GM19372 (cell line): Measurements from ENCODE around the gene PPM1E.
A peak's percentile ranks its signal among the peaks of the same experiment; 100 is the strongest.

Experiments used
- ATAC-seq: cut with Tn5 transposase; IDR thresholded peaks from one replicate; pipeline ENCODE4 v1.9.1; 2021; ENCODE audit warnings: mild to moderate bottlenecking, low read depth, moderate library complexity; ENCODE audit not compliant: unreplicated experiment

PPM1E gene

GRCh38 chr17:58989629-58990028, 234.0 kb downstream of the PPM1E start:
- ATAC-seq: no peak

DNA sequence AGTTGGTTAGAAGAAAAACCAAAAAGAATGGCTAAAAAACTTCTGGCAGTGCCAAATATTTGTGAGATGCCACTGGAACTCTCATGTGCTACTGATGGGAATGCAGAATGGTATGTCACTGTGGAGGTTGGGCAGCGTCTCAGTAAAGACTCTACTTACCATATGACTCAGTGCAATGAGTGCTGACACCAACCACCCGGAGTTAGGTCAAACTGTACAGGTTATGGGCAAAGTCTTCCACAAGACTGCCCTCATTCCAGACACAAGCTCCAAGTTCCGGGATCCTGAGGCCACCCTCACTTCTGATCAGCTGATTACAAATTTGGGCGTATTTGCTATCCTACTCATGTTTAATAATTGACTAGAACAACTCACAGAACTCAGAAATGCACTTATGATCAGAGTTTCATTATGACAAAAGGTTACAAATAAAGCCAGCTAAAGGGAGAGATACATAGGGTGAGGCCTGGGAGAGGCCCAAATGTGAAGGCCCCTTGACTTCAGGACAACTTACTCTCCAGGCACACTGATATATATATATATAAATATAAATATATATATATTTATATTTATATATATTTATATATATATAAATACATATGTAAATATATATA, 236.2 kb downstream of the PPM1E start:
- ATAC-seq: no peak

DNA sequence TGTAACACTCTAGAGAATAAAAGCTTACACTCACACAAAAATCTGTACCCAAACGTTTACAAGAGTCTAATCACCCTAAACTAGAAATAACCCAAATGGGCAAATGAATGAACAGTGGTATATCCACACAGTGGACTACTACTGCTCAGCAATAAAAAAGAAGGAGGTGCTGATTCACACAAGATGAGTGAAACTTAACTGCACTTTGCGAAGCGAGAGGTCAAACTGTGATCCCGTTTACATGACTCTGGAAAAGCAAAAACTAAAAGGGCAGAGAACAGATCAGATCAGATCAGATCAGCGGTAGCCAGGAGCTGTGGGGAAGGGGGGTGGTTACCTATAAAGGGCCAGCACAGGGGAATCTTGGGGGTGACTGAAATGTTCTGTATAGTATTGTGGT, 237.7 kb downstream of the PPM1E start:
- ATAC-seq: no peak

- no peak for ATAC-seq
Measured at GRCh38 chr17:58995247-58995940, 239.7 kb downstream of the PPM1E start.

DNA sequence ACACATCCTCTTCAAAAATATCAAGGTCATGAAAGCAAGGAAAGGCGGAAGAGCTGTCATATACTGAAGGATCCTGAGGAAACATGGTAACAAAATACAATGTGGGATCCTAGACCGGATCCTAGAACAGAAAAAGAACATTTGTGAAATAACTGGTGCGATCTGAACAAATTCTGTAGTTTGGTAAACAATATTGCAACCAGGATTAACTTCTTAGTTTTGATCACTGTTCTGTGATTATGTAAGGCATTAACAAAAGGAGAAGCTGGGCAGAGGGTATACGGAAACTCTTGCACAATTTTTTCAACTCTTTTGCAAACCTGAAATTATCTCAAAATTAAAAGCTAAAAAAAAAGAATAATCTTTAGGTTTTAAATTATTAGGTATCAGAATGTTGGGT, 241.3 kb downstream of the PPM1E start:
- no peak for ATAC-seq

DNA sequence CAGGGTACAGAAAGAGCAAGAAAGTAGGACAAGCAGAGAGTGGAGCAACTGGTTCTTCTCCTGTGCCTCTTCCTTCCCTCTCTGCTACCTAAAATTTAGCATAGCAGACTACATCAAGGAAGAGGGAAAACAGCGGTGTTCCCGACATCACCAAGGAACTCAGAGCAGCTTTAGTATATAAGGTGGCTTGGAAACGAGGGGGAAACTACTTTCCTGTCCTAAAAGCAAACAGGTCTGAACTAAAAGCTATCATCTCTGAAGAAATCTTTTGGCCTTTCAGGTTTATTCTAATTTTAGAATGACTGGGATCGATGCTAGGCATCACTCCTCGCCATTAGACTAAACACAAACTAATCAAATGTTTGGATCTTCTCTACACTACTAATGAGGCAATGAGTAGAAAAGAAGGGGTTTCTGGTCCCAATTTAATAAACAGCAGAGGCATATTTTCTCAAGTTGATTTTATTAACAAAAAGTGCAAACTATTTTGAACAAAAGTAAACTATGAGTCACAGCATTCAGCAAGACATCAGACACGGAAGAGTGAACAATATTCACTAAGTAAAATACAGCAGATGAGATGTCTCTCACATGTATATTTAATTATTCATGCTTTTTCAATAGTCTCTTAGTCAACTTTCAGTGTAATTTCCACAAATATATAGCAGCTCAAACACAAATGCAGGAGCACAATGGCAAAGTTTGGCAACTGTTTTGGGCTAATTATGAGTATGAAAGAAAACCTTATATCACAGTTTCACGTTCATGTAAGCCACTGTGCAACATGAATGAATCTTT, 242.3 kb downstream of the PPM1E start:
- ATAC-seq: no peak

GRCh38 chr17:58998871-58999270, 243.2 kb downstream of the PPM1E start:
- no peak for ATAC-seq

GRCh38 chr17:58999500-58999899, 243.8 kb downstream of the PPM1E start:
- ATAC-seq: no peak

DNA sequence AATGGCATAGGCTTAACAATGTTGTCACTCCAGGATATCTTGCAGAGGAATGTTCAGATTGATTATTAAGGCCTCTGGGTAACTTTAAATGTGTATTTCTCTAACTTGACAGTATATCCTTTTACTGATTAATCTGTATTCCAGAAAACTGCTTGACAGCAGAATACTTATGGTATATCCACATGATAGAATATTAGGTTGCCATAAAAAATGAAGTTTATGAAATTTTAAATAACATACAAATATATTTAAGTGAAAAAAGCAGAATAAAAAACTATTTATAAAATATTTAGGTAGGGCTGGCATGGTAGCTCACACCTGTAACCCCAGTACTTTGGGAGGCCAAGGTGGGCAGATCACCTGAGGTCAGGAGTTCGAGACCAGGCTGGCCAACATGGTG, 244.4 kb downstream of the PPM1E start:
- no peak for ATAC-seq

DNA sequence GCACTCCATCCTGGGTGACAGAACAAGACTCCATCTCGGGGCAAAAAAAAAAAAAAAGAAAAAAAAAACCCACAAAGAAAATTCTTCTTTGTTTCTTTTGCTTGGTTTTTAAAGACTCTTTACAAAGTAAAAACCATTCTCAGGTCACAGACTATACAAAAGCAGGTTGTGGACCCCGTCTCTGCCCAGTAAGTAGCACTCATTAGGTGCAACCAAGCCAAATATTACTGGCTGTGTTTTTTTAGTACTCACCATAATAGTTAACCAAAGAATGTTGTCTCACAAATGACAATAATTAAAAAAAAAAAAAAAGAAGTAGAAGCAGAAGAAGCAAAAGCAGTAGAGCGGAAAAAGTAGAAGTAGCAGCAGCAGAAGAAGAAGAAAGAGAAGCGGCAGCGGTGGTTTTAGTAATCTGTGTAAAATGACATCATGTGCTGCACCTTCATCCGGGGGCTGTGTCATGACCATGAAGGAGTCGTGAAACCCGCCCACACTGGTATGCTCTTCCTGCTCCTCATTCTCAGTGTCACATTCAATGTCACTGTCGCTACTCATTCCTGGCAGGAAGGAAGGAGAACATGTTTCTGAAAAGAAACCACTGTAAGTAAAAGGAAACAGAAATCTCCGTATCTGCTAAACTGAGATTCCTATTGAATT, 245.6 kb downstream of the PPM1E start:
- ATAC-seq: peak; percentile 94

DNA sequence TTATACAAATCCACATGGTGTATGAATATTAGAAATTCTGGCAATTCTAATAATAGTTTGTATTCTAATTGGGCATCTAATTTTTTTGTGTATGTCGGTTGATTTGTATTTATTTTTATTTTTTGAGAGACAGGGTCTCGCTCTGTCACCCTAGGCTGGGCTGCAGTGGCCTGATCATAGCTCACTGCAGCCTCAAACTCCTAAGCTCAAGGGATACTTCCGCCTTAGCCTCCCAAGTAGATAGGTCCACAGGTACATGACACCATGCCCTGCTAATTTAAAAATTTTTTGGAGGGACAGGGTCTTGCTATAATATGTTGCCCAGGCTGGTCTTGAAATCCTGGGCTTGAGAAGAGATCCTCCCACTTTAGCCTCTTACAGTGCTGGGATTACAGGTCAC, 246.5 kb downstream of the PPM1E start:
- ATAC-seq: no peak

GRCh38 chr17:59002848-59003247, 247.2 kb downstream of the PPM1E start:
- ATAC-seq: no peak

GRCh38 chr17:59003860-59004259, 248.2 kb downstream of the PPM1E start:
- ATAC-seq: no peak

- ATAC-seq: no peak
Measured at GRCh38 chr17:59004338-59005111, 248.9 kb downstream of the PPM1E start.

- ATAC-seq: no peak
Measured at GRCh38 chr17:59007995-59008394, 252.3 kb downstream of the PPM1E start.

DNA sequence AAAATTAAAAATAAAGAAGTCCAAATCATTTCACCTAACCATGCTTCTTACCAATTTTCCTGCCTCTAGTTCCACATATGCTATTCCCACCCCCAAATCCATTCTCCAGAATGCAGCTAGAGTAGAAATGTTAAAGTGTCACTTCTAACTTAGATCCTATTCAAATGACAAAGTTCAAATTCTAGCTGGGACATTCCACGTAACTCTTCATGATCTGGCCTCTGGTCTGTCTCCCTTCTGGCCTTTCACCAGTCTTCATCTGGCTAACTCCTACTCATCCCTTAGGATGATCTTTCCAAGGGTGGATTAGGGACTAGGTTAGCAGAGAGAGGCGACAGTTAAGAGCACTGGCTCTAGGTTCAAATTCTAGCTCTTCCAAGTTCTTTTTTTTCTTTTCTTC, 253.1 kb downstream of the PPM1E start:
- ATAC-seq: no peak

DNA sequence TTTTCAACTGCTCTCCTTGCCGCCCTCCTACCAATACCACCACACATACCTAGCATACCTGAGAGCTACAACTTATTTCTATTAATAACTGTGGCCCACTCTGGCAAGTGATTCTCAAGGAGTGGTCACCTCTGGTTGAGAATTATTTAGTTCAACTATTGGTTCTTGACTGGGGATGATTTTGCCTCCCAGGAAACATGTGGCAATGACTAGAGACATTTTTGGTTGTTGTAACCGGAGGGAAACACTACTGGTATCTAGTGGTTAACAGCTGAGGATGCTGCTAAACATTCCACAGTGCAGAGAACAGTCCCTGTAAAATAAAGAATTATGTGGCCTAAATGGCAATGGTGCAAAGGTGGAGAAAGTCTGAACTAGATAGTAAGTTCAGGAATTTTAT, 254.4 kb downstream of the PPM1E start:
- ATAC-seq: no peak

- ATAC-seq: no peak
Measured at GRCh38 chr17:59011975-59012374, 256.3 kb downstream of the PPM1E start.

DNA sequence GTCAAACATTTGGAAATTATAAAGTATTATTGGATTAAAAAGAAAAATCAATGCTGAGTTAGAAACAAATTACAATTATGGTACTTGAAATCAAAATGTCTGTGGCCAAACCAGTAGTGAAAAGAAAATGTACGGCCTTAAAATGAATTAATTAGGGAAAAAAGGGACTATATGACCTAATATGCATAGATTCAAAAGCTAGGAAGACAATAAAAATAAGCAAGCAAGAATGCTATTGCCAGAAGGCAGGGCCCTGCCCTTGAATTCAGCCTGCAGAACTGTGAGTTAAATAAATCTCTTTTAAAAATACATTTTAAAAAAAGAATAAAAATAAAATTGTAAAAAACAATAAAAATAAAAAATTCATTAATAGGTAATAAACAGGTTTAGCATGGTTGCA, 262.4 kb downstream of the PPM1E start:
- no peak for ATAC-seq

DNA sequence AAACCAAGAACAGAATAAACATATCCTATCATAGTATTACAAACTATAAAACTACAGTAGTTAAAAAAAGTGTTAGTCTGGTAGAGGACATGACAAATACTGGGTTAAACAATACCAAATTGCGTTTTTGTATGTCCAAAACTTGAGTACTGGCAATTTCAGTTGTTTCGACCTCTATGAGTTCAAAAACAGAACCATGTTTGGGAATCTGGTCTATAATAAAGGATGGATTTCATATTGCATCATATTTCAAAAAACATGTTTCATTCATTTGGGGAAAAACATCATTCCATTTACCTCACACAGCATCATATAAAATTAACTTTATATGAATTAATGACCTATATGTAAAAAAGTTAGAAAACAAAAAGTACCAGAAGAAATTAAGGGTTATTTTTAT, 269.3 kb downstream of the PPM1E start:
- ATAC-seq: no peak
